ENCODE data around the gene BTLA.
"Not testable (repeated sequence)": the region's sequence is repeated elsewhere in the genome, so short reads cannot be mapped to it uniquely, and the experiment has no call there.

BTLA gene

DNA sequence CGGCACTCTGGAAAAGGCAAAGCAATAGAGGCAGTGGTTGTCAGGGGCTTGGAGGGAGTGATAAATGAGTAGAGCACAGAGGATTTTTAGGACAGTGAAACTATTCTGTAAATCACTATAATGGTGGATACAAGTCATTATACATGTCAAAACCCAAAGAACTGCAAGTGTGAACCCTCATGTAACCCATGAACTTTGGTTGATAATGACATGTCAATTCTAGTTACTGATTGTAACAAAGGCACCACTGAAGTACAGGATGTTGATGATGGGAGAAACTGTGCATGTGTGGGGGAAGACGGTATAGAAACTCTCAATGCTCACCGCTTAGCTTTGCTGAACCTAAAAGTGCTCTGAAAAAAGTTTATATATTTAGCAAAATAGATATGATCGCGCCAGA, 36.0 kb downstream of the BTLA start:
- TF ChIP-seq, protein P1, sequence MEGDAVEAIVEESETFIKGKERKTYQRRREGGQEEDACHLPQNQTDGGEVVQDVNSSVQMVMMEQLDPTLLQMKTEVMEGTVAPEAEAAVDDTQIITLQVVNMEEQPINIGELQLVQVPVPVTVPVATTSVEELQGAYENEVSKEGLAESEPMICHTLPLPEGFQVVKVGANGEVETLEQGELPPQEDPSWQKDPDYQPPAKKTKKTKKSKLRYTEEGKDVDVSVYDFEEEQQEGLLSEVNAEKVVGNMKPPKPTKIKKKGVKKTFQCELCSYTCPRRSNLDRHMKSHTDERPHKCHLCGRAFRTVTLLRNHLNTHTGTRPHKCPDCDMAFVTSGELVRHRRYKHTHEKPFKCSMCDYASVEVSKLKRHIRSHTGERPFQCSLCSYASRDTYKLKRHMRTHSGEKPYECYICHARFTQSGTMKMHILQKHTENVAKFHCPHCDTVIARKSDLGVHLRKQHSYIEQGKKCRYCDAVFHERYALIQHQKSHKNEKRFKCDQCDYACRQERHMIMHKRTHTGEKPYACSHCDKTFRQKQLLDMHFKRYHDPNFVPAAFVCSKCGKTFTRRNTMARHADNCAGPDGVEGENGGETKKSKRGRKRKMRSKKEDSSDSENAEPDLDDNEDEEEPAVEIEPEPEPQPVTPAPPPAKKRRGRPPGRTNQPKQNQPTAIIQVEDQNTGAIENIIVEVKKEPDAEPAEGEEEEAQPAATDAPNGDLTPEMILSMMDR (IDR thresholded peaks at IDR 0.05; ENCODE audit: borderline replicate concordance, insufficient read depth, low read depth, low read length): no peak
- H3K4me3 ChIP-seq (ENCODE audit: low read depth, low read length): no peak overlapping the region

GRCh38 chr3:112461787-112462186, 37.5 kb downstream of the BTLA start:
- H3K4me3 ChIP-seq (ENCODE audit: low read depth, low read length): not testable (repeated sequence)

DNA sequence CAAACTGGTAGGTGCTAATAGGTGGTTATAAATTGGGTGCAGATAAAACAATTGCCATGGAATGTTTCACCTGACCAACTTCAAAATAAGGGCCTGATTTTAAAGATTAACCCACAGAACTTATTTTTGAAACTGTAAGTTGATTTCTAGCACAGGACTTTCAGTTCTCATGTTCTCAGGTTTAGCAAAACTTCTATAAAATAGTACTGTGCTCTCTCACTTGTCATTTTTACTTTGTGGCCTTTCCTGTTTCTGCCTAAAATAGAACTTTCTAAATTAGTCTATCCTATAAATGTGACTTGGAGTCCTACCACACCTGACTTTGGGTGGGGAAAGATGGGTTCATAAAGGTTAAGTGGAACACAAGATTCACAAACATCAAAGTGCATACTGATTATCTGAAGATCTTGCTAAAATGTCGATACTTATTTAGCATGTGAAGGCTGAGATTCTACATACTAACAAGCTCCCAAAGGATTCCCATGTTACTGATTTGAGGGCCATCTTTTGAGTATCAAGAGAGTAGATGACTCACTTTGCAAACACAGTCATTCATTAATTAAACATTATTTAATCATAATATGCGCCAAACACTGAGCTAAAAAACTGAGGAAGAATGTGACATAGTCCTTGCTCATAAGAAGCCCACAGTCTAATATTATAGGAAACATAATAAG, 38.6 kb downstream of the BTLA start:
- H3K4me3 ChIP-seq (ENCODE audit: low read depth, low read length): no peak overlapping the region
- TF ChIP-seq, protein P1 (IDR thresholded peaks at IDR 0.05; ENCODE audit: borderline replicate concordance, insufficient read depth, low read depth, low read length): no peak

GRCh38 chr3:112459750-112460149, 39.5 kb downstream of the BTLA start:
- H3K4me3 ChIP-seq (ENCODE audit: low read depth, low read length): peak overlapping the region; percentile 55
- TF ChIP-seq, protein P1 (IDR thresholded peaks at IDR 0.05; ENCODE audit: borderline replicate concordance, insufficient read depth, low read depth, low read length): no peak

GRCh38 chr3:112456147-112456546, 43.1 kb downstream of the BTLA start:
- TF ChIP-seq, protein P1 (IDR thresholded peaks at IDR 0.05; ENCODE audit: borderline replicate concordance, insufficient read depth, low read depth, low read length): no peak
- H3K4me3 ChIP-seq (ENCODE audit: low read depth, low read length): no peak overlapping the region

DNA sequence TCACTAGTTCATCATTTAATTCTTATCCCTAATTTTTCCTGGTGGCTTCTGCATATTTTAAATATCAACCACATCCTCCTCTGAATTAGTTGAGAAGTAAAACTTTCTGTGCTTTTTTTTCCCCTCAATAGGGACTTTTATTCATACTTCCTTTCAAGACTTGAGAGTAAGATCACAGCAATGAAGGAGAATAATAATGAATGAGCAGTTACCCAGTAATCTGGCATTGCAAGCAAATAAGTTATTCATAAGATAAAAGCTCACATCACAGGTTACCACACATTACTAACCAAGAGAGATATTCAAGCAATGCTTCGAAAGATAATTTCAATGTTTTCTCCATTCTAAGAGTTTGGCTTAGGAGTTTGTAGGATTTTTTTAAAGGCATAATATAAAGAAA, 50.3 kb downstream of the BTLA start:
- TF ChIP-seq, protein P1 (IDR thresholded peaks at IDR 0.05; ENCODE audit: borderline replicate concordance, insufficient read depth, low read depth, low read length): no peak
- H3K4me3 ChIP-seq (ENCODE audit: low read depth, low read length): no peak overlapping the region

DNA sequence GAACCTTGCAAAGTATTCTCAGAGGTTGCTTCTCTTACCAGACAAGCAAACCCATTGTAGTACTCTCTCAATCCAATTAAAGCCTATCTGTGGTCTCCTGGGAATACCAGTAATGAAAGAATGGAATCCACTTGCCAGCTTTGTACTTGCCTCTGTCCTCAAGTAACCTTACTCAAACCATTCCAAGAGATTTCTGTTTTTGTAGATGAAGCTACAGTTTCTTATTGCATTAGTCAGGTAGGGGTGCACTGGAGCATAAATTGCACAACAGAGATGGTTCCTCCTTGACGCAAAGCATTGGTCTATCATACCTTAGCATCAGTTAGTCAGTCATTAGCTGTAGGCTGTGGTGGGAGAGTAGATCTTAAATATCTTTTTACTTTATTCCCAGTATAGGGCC, 52.9 kb downstream of the BTLA start:
- no peak overlapping the region for H3K4me3 ChIP-seq (ENCODE audit: low read depth, low read length)
- TF ChIP-seq, protein P1 (IDR thresholded peaks at IDR 0.05; ENCODE audit: borderline replicate concordance, insufficient read depth, low read depth, low read length): no peak

Measured in GM12875 (cell line).